T-helper 1 cell treated with Interleukin-12 subunit alpha and Interleukin-12 subunit beta and Interleukin-4 antibody, amounts not matched to agents 30 μg/mL and 1 μg/mL, for 36 hours (primary cell): ENCODE results near the gene NEDD9.
A peak's percentile ranks its signal among the peaks of the same experiment; 100 is the strongest.

Experiments
- H3K27ac Mint-ChIP-seq: one replicate; pipeline ENCODE4 v1.8.0; 2021; ENCODE audit warnings: mild to moderate bottlenecking, mixed read lengths
- H3K27me3 Mint-ChIP-seq: one replicate; pipeline ENCODE4 v1.8.0; 2021; ENCODE audit warnings: low read depth, mixed read lengths
- H3K36me3 Mint-ChIP-seq: one replicate; pipeline ENCODE4 v1.8.0; 2021; ENCODE audit warnings: low read depth, mixed read lengths
- H3K4me1 Mint-ChIP-seq: one replicate; pipeline ENCODE4 v1.8.0; 2021; ENCODE audit warnings: low read depth, mixed read lengths
- H3K4me3 Mint-ChIP-seq: one replicate; pipeline ENCODE4 v1.8.0; 2021; ENCODE audit warnings: mild to moderate bottlenecking, moderate library complexity, mixed read lengths
- H3K9me3 Mint-ChIP-seq: one replicate; pipeline ENCODE4 v1.8.0; 2021; ENCODE audit warnings: mixed read lengths

The NEDD9 gene

GRCh38 chr6:11270030-11271027, 37.9 kb upstream of the NEDD9 start:
- Mint-ChIP-seq H3K27me3 (no peaks in the 10 kb centered on the region), H3K27ac (no peak overlapping the region), H3K9me3 (no peaks in the 10 kb centered on the region), H3K4me3 (no peak overlapping the region), H3K36me3 (peaks cover 30% of the 10 kb centered on the region), H3K4me1 (peaks cover 13% of the 10 kb centered on the region)

GRCh38 chr6:11268978-11269377, 36.5 kb upstream of the NEDD9 start:
- Mint-ChIP-seq H3K27me3 (no peaks in the 10 kb centered on the region), H3K4me1 (peaks cover 11% of the 10 kb centered on the region), H3K27ac (no peak overlapping the region), H3K4me3 (no peak overlapping the region), H3K36me3 (peaks cover 29% of the 10 kb centered on the region), H3K9me3 (no peaks in the 10 kb centered on the region)

GRCh38 chr6:11266926-11267325, 34.5 kb upstream of the NEDD9 start:
- Mint-ChIP-seq H3K4me3 (no peak overlapping the region), H3K36me3 (peaks cover 23% of the 10 kb centered on the region), H3K27ac (no peak overlapping the region), H3K27me3 (no peaks in the 10 kb centered on the region), H3K4me1 (peaks cover 19% of the 10 kb centered on the region), H3K9me3 (no peaks in the 10 kb centered on the region)

GRCh38 chr6:11265932-11266331, 33.5 kb upstream of the NEDD9 start:
- peaks cover 24% of the 10 kb centered on the region for H3K4me1 Mint-ChIP-seq
- no peak overlapping the region for H3K4me3 Mint-ChIP-seq
- H3K27me3 Mint-ChIP-seq: no peaks in the 10 kb centered on the region
- H3K9me3 Mint-ChIP-seq: no peaks in the 10 kb centered on the region
- no peak overlapping the region for H3K27ac Mint-ChIP-seq
- peaks cover 23% of the 10 kb centered on the region for H3K36me3 Mint-ChIP-seq

- Mint-ChIP-seq H3K36me3 (peaks cover 29% of the 10 kb centered on the region), H3K4me3 (no peak overlapping the region), H3K9me3 (no peaks in the 10 kb centered on the region), H3K27ac (no peak overlapping the region), H3K4me1 (peaks cover 38% of the 10 kb centered on the region), H3K27me3 (no peaks in the 10 kb centered on the region)
Measured at GRCh38 chr6:11264100-11264499, 31.6 kb upstream of the NEDD9 start.

GRCh38 chr6:11263291-11263775, 30.9 kb upstream of the NEDD9 start:
- Mint-ChIP-seq H3K9me3 (no peaks in the 10 kb centered on the region), H3K36me3 (peaks cover 33% of the 10 kb centered on the region), H3K27me3 (no peaks in the 10 kb centered on the region), H3K4me1 (peaks cover 45% of the 10 kb centered on the region), H3K27ac (no peak overlapping the region), H3K4me3 (no peak overlapping the region)

DNA sequence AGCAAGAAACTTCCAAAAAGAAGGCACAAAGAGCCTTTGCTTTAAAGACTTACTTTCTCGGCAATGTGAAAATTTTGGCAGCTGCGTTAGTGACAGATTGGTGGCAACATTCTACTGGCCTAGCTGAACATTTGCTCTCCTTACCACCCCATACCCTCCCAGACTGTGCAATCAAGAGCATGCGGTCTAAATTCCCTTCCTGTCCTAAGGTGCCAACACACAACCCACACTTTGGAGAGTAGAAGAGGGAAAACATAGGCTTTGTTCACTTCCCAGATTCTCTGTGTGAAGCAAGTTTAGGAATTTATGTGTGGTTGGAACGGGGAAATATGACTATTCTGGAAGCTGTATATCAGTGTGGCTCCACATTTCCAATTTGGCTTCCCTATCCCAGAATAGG, 29.8 kb upstream of the NEDD9 start:
- no peaks in the 10 kb centered on the region for H3K27me3 Mint-ChIP-seq
- peaks cover 55% of the 10 kb centered on the region for H3K4me1 Mint-ChIP-seq
- H3K36me3 Mint-ChIP-seq: peaks cover 41% of the 10 kb centered on the region
- no peak overlapping the region for H3K27ac Mint-ChIP-seq
- H3K9me3 Mint-ChIP-seq: no peaks in the 10 kb centered on the region
- H3K4me3 Mint-ChIP-seq: no peak overlapping the region

GRCh38 chr6:11260249-11261038, 28.0 kb upstream of the NEDD9 start:
- Mint-ChIP-seq H3K4me3 (no peak overlapping the region), H3K27ac (no peak overlapping the region), H3K9me3 (no peaks in the 10 kb centered on the region), H3K4me1 (peaks cover 61% of the 10 kb centered on the region), H3K36me3 (peaks cover 41% of the 10 kb centered on the region), H3K27me3 (no peaks in the 10 kb centered on the region)

- H3K4me1 Mint-ChIP-seq: peaks cover 58% of the 10 kb centered on the region
- no peaks in the 10 kb centered on the region for H3K9me3 Mint-ChIP-seq
- H3K4me3 Mint-ChIP-seq: peak overlapping the region; percentile 23
- H3K36me3 Mint-ChIP-seq: peaks cover 43% of the 10 kb centered on the region
- no peaks in the 10 kb centered on the region for H3K27me3 Mint-ChIP-seq
- H3K27ac Mint-ChIP-seq: peak overlapping the region; percentile 78
Measured at GRCh38 chr6:11258260-11259237, 26.1 kb upstream of the NEDD9 start.

DNA sequence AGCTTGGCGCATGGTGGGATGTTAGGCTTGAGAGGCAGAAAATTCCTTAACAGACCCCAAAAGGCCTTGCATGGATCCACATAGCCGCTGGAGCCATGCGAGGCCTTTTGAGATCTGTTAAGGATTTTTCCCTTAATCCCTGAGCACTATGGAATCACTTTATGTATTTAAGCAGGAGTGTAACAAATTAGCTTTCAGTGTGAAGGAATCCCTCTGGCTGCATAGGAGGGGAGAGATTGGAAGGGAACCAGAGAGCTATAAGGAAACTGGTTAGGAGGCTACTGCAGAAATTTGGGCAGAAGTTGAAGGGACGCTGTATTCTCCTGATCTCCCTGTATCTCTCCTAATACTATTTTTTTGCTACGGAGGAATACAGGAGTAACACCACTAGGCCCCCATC, 23.1 kb upstream of the NEDD9 start:
- no peak overlapping the region for H3K4me3 Mint-ChIP-seq
- peaks cover 4% of the 10 kb centered on the region for H3K9me3 Mint-ChIP-seq
- peaks cover 43% of the 10 kb centered on the region for H3K4me1 Mint-ChIP-seq
- no peaks in the 10 kb centered on the region for H3K27me3 Mint-ChIP-seq
- H3K27ac Mint-ChIP-seq: no peak overlapping the region
- H3K36me3 Mint-ChIP-seq: peaks cover 49% of the 10 kb centered on the region

GRCh38 chr6:11253594-11253993, 21.1 kb upstream of the NEDD9 start:
- Mint-ChIP-seq H3K4me1 (peaks cover 27% of the 10 kb centered on the region), H3K27me3 (no peaks in the 10 kb centered on the region), H3K4me3 (no peak overlapping the region), H3K9me3 (peaks cover 22% of the 10 kb centered on the region), H3K36me3 (peaks cover 55% of the 10 kb centered on the region), H3K27ac (no peak overlapping the region)

GRCh38 chr6:11251553-11252360, 19.3 kb upstream of the NEDD9 start:
- H3K4me1 Mint-ChIP-seq: peaks cover 10% of the 10 kb centered on the region
- peaks cover 56% of the 10 kb centered on the region for H3K36me3 Mint-ChIP-seq
- peaks cover 22% of the 10 kb centered on the region for H3K9me3 Mint-ChIP-seq
- no peak overlapping the region for H3K4me3 Mint-ChIP-seq
- no peaks in the 10 kb centered on the region for H3K27me3 Mint-ChIP-seq
- no peak overlapping the region for H3K27ac Mint-ChIP-seq

GRCh38 chr6:11250108-11250507, 17.6 kb upstream of the NEDD9 start:
- H3K4me3 Mint-ChIP-seq: no peak overlapping the region
- peaks cover 52% of the 10 kb centered on the region for H3K36me3 Mint-ChIP-seq
- no peak overlapping the region for H3K27ac Mint-ChIP-seq
- H3K9me3 Mint-ChIP-seq: peaks cover 22% of the 10 kb centered on the region
- peaks cover 6% of the 10 kb centered on the region for H3K4me1 Mint-ChIP-seq
- H3K27me3 Mint-ChIP-seq: no peaks in the 10 kb centered on the region
